HL-60/S4 treated with retinoic acid at 250 ng/mL for 4 days and 3 days (cell line): Measurements from ENCODE around the gene HDAC4.

Experiments used
- in situ Hi-C: fragments of 300-500 bp; cut with MboI; formaldehyde crosslinking; loops from 2 replicates; pipeline ENCODE4 v1.7.0; 2022; ENCODE audit warnings: low sequenced_read_pairs

The HDAC4 gene

DNA sequence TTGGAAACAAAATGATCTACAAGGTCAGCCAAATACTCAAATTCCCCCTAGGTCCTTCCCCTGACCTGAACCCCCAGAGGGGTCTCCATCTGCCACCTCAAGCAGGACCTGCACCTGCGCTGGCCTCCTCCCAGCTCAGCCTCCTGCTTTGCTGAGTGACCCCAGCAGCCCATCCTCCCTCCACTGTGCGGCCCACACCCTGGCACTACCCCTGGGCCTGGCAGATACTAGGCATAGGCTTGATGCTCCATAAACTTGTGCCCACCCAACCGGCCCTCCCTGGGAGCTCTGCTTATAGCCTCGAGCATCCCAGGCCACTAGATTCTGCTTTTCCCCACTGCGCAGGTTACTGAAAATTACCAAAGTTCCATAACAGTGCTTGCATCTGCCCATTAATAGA, 156.2 kb downstream of the HDAC4 start:
- in situ Hi-C loops: no loop called here

GRCh38 chr2:239241431-239241960, 159.3 kb downstream of the HDAC4 start:
- in situ Hi-C loops: no loop called here

DNA sequence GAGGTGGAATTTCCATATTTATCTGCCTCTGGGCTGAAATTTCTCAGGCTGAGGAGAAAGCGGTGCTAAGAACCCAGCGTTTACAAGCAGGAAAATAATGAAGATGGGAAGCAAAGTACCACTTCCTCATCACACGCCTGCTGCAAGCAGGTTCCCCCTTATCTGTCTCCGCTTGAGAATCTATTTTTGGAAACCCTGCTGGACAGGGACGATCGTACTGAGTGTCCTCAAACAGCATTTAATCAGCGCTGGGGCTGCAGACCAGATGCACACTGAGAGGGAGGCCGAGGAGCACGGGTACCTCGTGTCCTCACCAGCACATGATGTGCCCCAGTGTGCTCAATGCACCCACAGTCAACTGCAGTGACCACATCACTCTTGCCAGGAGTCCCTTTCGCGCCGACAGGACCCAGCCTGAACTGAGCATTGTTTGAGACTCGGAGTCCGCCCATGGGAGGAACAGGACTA, 160.4 kb downstream of the HDAC4 start:
- in situ Hi-C loops: no loop called here

- in situ Hi-C loops: no loop called here
Observed at GRCh38 chr2:239239607-239240413, 161.0 kb downstream of the HDAC4 start.

GRCh38 chr2:239238839-239239606, 161.8 kb downstream of the HDAC4 start:
- in situ Hi-C loops: no loop called here

DNA sequence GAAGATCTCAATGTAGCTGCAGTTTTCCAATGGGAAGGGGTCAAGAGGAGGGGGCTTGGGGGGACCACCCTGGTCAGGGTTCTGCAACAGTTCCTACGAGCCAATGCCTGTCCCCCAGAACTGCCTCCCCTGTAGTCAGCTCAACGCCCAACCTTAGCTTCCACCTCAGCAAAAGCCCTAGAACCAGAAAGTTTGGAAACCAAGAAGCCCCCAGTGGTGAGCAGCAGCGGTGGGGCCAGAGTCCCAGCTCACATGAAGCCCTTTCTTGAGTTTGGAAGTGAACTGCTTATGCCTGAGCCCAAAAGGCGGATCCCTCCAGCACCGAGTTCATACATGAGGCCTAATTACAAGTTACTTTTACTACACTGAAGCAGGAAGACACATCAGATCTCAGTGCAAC, 162.4 kb downstream of the HDAC4 start:
- in situ Hi-C loops: no loop called here

- in situ Hi-C loops: no loop called here
Observed at GRCh38 chr2:239236808-239237205, 164.0 kb downstream of the HDAC4 start.

DNA sequence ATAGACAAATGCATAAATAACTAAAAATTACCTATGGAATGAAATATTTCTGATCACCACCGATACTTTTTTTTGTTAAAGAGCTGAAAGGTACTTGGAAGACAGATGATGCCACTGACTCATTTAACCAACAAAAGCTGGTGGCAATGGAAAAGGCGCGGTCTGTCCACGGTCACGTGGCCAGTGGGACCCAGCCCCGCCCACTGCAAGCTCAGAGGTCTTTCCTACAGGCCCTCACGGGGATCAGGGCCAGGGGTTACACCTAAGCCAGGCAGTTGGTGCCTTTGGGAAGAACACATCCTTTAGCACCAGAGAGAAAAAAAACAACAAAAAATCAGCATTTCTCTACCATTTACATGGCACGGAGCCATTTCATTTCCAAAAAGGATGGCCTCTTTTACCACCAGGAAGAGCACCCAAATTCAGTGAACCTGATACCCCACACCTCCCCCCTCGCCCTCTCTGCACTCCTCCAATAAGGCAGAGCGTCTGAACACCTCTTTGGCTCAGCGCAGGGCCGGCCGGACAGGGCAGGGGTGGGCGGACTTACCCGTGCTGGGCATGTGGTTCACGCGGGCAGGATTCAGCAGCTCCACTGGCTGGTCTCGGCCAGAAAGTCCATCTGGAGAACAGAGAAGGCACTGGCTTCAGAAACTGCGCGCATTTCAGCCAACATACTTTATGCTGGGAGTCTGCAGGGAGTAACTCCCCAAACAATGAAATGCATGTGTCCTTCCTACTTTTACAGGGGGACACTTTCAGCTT, 164.6 kb downstream of the HDAC4 start:
- in situ Hi-C loops: no loop called here

DNA sequence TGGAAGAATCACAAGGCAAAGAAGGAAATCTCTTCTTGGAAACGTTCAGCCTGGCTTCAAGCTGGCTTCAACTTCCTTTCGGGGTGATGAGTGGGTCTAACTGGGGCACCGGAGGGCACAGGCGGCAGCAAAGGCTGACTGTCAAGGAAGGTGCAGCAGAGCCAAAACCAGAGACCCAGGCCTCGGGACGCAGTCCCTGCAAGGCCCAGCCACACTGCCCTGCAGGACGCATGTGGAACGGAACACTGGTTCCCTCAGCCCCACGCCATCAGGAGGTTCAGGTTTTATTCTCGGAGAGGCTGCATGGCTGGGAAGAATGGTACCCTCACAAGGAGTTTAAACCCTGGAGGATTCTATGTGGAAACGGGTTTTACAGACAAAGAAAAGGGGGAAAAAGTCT, 165.5 kb downstream of the HDAC4 start:
- in situ Hi-C loops: no loop called here

DNA sequence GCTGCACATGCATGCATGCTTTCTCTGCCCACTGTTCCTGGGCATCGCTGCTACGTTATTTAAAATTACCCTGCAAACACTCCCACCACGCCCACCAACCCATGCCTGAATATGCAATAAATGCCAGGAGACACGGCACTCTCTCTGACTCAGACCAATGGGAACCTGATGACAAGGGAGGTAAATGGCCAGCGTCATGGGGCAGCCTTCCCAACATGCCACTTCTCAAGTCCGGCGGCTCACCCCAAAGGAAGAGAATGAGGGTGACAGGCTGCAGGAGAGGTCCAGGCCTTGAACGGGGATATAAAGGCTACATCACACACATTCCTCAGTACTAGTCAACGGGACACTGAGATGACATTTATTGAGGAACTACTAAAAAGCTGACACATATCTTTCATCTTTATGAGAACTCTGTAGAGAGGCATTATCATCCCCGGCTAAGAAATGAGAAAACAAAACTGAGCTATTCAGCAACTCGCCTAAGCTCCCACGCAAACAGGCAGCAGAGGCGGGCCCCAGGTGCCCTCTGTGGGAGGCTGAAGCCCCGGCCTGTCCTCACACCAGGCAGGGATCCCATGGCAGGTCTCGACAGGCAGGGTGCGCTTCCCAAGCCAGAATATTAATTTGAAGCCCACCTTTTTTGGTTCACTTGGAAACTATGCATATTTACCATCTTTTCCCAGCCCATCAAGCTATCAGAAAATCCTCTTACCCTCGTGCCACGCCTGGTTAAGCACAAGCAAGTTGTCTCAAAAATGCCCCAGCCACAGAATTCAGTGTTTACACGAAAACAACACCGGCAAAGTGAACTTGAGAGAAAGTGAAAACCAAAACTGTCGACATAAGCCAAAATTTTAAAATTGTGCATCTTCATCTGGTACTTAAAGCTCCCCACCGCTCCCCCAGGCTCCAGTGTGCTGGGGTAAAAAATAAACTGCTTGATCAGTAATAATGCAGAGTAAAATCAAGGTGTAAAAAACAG, 166.3 kb downstream of the HDAC4 start:
- in situ Hi-C loops: no loop called here

DNA sequence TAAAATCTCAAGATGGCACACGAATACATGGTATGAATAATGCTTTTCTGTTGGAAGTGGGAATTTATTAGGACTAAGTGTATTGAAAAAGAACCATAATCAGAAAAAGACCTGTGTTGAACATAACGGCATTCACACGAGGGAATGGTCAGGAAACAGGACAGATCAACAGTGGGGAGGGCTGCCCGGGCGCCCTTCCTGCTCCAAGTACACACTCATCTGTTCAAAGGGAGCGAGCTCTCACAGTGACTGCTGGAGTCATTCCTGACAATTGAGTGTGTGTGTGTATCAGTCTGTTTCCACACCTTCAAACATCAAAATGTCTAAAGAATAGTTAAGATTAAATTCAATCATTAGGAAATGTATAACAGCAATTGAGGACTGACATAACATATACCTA, 167.2 kb downstream of the HDAC4 start:
- in situ Hi-C loops: no loop called here

DNA sequence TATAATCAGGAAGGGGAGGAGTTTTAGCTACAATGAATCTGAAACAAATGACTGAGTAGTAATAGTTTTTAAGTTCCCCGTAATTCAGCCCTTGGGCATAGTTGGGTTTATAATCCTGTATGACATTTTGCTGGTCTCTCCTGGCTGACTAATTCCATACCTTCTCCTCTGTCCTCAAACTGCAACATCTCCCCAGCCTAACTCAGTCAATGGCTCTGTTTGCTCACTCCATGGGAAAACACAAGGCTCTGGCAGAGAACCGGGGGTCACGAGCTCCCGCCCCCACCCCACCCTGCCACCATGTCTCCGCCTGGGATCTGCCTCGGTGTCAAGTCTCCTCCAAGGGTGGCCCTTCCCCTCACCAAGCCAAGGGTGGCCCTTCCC, 168.6 kb downstream of the HDAC4 start:
- in situ Hi-C loops: no loop called here

GRCh38 chr2:239231231-239232194, 169.3 kb downstream of the HDAC4 start:
- in situ Hi-C loops: no loop called here

- in situ Hi-C loops: no loop called here
Observed at GRCh38 chr2:239230318-239231052, 170.3 kb downstream of the HDAC4 start.

DNA sequence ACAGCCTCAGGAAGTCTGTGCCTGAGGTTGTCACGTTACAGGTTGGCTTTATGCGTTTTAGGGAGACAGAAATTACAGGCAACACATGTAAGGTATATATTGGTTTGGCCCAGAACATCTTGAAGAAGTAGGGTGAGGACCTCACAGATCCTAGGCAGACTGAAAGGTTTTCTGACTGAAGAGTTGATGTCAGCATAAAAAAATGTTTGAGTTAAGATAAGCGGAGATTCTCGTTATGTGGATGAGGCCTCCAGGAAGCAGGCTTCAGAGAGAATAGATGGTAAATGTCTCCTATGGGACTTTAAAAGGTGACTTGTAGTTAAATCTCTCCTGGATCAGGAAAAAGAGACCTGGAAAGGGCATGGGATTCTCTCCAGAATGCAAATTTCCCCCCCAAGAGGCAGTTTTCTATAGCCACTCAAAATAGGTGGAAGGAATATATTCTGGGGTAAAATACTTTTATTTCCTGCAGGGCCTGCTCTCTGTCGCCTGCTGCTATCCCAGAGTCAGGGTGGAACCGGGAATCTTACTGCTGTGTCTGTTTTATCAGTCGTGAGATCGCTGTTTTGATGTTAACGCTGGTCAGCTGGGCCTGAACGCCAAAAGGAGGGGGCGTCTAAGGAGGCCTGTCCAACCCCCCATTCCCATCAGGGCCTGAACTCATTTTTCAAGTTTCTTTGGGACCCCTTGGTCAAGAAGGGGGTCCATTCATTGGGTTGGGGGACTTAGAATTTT, 171.1 kb downstream of the HDAC4 start:
- in situ Hi-C loops: no loop called here

GRCh38 chr2:239227661-239228371, 173.0 kb downstream of the HDAC4 start:
- in situ Hi-C loops: no loop called here
